Lower leg skin (tissue), 3 donors: ENCODE data around the gene KCNIP4.

Experiments used
- POLR2A ChIP-seq, 2 donors: fragments of 450-650 bp; IDR thresholded peaks; one replicate each; pipeline ENCODE4 v1.6.1; 2016 to 2017; ENCODE audit warnings: antibody characterized with exemption in 2 of 2, mild to moderate bottlenecking in 1 of 2, moderate library complexity in 1 of 2
- TF ChIP-seq, protein P1 (sequence below), 3 donors: fragments of 450-650 bp; IDR thresholded peaks; one replicate each; pipeline ENCODE4 v1.5.1; 2016; ENCODE audit warnings: antibody characterized with exemption in 3 of 3, mild to moderate bottlenecking in 3 of 3, moderate library complexity in 2 of 3

DNA sequence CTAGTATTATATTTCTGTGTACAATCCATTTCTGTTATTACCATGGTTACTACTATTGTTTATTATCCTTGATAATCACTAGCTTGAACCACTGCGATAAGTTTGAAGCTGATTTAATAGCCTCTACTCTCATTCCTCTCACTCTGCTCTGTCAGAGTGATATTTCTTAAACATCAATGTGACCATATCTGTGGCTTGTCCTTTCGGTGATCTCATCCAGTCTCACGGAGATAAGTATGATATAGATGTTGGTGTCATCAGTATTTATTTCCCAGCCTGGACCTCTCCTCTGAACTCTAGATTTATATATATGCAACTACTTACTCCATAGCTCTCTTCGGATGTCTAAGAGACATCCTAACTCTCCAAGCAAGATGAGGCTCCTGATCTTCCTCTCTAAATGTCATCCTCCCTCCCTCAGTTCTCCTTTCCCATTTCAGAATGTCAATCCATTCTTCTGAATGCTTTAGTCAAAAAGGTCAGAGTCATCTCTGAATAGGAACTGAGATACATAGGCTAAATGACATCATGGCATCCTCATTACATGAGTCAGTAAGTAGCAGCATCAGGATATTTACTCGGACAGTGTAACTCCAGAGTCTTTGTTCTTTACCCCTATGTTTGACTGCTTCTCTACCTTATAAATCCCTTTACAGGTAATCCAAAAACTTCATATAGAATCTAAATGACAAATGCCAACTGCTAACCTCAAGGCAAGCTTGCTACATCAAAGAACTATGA lies 1118.8 kb downstream of the KCNIP4 start:
- TF ChIP-seq, protein P1, sequence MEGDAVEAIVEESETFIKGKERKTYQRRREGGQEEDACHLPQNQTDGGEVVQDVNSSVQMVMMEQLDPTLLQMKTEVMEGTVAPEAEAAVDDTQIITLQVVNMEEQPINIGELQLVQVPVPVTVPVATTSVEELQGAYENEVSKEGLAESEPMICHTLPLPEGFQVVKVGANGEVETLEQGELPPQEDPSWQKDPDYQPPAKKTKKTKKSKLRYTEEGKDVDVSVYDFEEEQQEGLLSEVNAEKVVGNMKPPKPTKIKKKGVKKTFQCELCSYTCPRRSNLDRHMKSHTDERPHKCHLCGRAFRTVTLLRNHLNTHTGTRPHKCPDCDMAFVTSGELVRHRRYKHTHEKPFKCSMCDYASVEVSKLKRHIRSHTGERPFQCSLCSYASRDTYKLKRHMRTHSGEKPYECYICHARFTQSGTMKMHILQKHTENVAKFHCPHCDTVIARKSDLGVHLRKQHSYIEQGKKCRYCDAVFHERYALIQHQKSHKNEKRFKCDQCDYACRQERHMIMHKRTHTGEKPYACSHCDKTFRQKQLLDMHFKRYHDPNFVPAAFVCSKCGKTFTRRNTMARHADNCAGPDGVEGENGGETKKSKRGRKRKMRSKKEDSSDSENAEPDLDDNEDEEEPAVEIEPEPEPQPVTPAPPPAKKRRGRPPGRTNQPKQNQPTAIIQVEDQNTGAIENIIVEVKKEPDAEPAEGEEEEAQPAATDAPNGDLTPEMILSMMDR (IDR thresholded peaks at IDR 0.05): no peak
- no peak for TF ChIP-seq POLR2A (IDR thresholded peaks at IDR 0.05)
